GM19468 (cell line): ENCODE data around the gene SMC3.

Experiments
- ATAC-seq: cut with Tn5 transposase; IDR thresholded peaks from one replicate; pipeline ENCODE4 v1.9.1; 2021; ENCODE audit warnings: mild to moderate bottlenecking, moderate library complexity, moderate number of reproducible peaks; ENCODE audit not compliant: unreplicated experiment; ENCODE audit errors: extremely low read depth

The SMC3 gene

GRCh38 chr10:110643035-110643652, 75.6 kb downstream of the SMC3 start:
- ATAC-seq: no peak

GRCh38 chr10:110643653-110644597, 76.4 kb downstream of the SMC3 start, which contains the start of gene RBM20:
RBM20 (plus strand) TSS chr10:110644336; CDS start chr10:110644455, 119 bp downstream.
- no peak for ATAC-seq

GRCh38 chr10:110644598-110645462, 77.3 kb downstream of the SMC3 start:
- no peak for ATAC-seq

GRCh38 chr10:110646417-110647135, 79.1 kb downstream of the SMC3 start:
- no peak for ATAC-seq

- ATAC-seq: no peak
Measured at GRCh38 chr10:110647136-110647430, 79.6 kb downstream of the SMC3 start.

- ATAC-seq: no peak
Measured at GRCh38 chr10:110648692-110649346, 81.3 kb downstream of the SMC3 start.

GRCh38 chr10:110649347-110650264, 82.1 kb downstream of the SMC3 start:
- ATAC-seq: no peak

GRCh38 chr10:110650265-110650668, 82.8 kb downstream of the SMC3 start:
- ATAC-seq: no peak

GRCh38 chr10:110651044-110651958, 83.8 kb downstream of the SMC3 start:
- ATAC-seq: no peak

GRCh38 chr10:110652475-110653118, 85.1 kb downstream of the SMC3 start:
- ATAC-seq: no peak
